Endothelial cell of umbilical vein (primary cell): ENCODE results near the gene SLC8A2. TPM values are rescaled to one million over a fixed set of nuclear protein-coding genes. Genes with fewer than 3 reads are reported as not detected.
A peak's percentile ranks its signal among the peaks of the same experiment; 100 is the strongest.

Source experiments
- BruUV-seq: library from RNA; stranded (reverse); fragments of 400-500 nt; replicated peaks from 2 replicates; lab custom pipeline; 2021; lab: Mats Ljungman, UMichigan
- CTCF ChIA-PET: fragments of 300-600, 350-600 bp; sonication (Branson Sonifier 250); formaldehyde crosslinking; loops from one replicate; lab custom pipeline; 2021; ENCODE audit warnings: antibody characterized with exemption, inconsistent platforms; lab: Charles Lee
- POLR2A ChIA-PET: fragments of 300-600, 350-600 bp; sonication (Branson Sonifier 250); formaldehyde crosslinking; loops from one replicate; lab custom pipeline; 2021; ENCODE audit warnings: antibody characterized with exemption, inconsistent platforms; lab: Charles Lee
- DNase-seq: peaks from one replicate; pipeline ENCODE4 v3.0.0-alpha.2; 2011; ENCODE audit warnings: low read depth, low spot score
- FAIRE-seq: peaks from 2 replicates; lab custom pipeline; 2011; peaks lifted over from hg19 to GRCh38; lab: Jason Lieb, UNC
- H2AFZ ChIP-seq: 2 replicates; pipeline ENCODE4 v1.6.0; 2012; ENCODE audit warnings: low read depth, low read length, control low read depth, inconsistent platforms
- H3K27ac ChIP-seq: 2 replicates; pipeline ENCODE4 v1.5.1; 2011; ENCODE audit warnings: low read depth, mild to moderate bottlenecking, control low read depth, low read length, moderate library complexity; ENCODE audit not compliant: insufficient read depth
- H3K27me3 ChIP-seq, 2 experiments: 2 replicates each; pipeline versions ENCODE4 v1.6.0 to v1.6.1; 2011; ENCODE audit warnings: low read length in 2 of 2, mixed read lengths in 1 of 2; ENCODE audit not compliant: control insufficient read depth in 2 of 2, insufficient read depth in 2 of 2
- H3K36me3 ChIP-seq, 2 experiments: 2 replicates in 1 of 2; 3 replicates in 1 of 2; pipeline ENCODE4 v1.5.1; 2011; ENCODE audit warnings: low read length in 2 of 2, mild to moderate bottlenecking in 1 of 2, moderate library complexity in 1 of 2; ENCODE audit not compliant: control insufficient read depth in 2 of 2, insufficient read depth in 2 of 2; ENCODE audit errors: extremely low read depth in 1 of 2
- H3K4me1 ChIP-seq: 3 replicates; pipeline ENCODE4 v1.5.1; 2011; ENCODE audit warnings: mild to moderate bottlenecking, low read length; ENCODE audit not compliant: control insufficient read depth, insufficient read depth; ENCODE audit errors: extremely low read depth
- H3K4me2 ChIP-seq: 2 replicates; pipeline ENCODE4 v1.6.1; 2011; ENCODE audit warnings: low read length, control low read depth, mixed read lengths; ENCODE audit not compliant: insufficient read depth
- H3K4me3 ChIP-seq, 3 experiments: fragments of 200-600 bp in 1 of 3; sonication (generic), shearing (Covaris generic) in 1 of 3; replicated peaks in 1 of 3; 2 replicates each; pipeline ENCODE4 v1.5.1; 2011 to 2016; ENCODE audit warnings: control low read depth in 3 of 3, low read length in 3 of 3, mild to moderate bottlenecking in 2 of 3, inconsistent platforms in 1 of 3, low read depth in 1 of 3, moderate library complexity in 1 of 3; ENCODE audit not compliant: insufficient read depth in 1 of 3
- H3K79me2 ChIP-seq: 2 replicates; pipeline ENCODE4 v1.6.0; 2012; ENCODE audit warnings: low read length, inconsistent platforms; ENCODE audit not compliant: control insufficient read depth, insufficient read depth
- H3K9ac ChIP-seq: replicated peaks from 2 replicates; pipeline ENCODE3; 2011; ENCODE audit warnings: low read length, control low read depth; ENCODE audit not compliant: insufficient read depth; ENCODE audit errors: extremely low read depth
- H3K9me1 ChIP-seq: replicated peaks from 3 replicates; pipeline ENCODE4 v1.6.0; 2011; ENCODE audit warnings: mild to moderate bottlenecking, low read length; ENCODE audit not compliant: control insufficient read depth, insufficient read depth; ENCODE audit errors: extremely low read depth
- H3K9me3 ChIP-seq: replicated peaks from 2 replicates; pipeline ENCODE4 v1.5.1; 2012; ENCODE audit warnings: low read length, inconsistent platforms; ENCODE audit not compliant: control insufficient read depth, insufficient read depth
- H4K20me1 ChIP-seq: replicated peaks from 2 replicates; pipeline ENCODE3; 2011; ENCODE audit warnings: mild to moderate bottlenecking, low read length; ENCODE audit not compliant: control insufficient read depth, insufficient read depth; ENCODE audit errors: extremely low read depth
- CTCF ChIP-seq, 2 donors: IDR thresholded peaks; 1 replicate in 1 of 2; 2 replicates in 1 of 2; pipeline ENCODE4 v1.5.1; 2011; ENCODE audit warnings: low read length in 2 of 2, mild to moderate bottlenecking in 2 of 2, moderate library complexity in 2 of 2, control low read depth in 1 of 2, inconsistent platforms in 1 of 2, low read depth in 1 of 2; ENCODE audit not compliant: insufficient read depth in 1 of 2; ENCODE audit errors: extremely low read depth in 1 of 2
- FOS ChIP-seq: IDR thresholded peaks from 2 replicates; pipeline ENCODE4 v1.6.1; 2011; ENCODE audit warnings: mild to moderate bottlenecking, low read length, moderate library complexity, borderline replicate concordance; ENCODE audit not compliant: insufficient read depth
- GATA2 ChIP-seq: IDR thresholded peaks from 2 replicates; pipeline ENCODE4 v1.7.0; 2011; ENCODE audit warnings: low read depth, mild to moderate bottlenecking, moderate library complexity, mixed read lengths, low read length; ENCODE audit not compliant: insufficient read length, insufficient read depth
- JUN ChIP-seq: IDR thresholded peaks from 2 replicates; pipeline ENCODE4 v1.6.1; 2011; ENCODE audit warnings: borderline replicate concordance, low read depth; ENCODE audit not compliant: insufficient read length, insufficient read depth
- MAX ChIP-seq: IDR thresholded peaks from 2 replicates; pipeline ENCODE4 v1.6.1; 2011; ENCODE audit not compliant: insufficient read depth, insufficient read length
- MYC ChIP-seq: IDR thresholded peaks from one replicate; pipeline ENCODE4 v1.6.1; 2011; ENCODE audit warnings: mild to moderate bottlenecking, low read depth, low read length
- POLR2A ChIP-seq: IDR thresholded peaks from 2 replicates; pipeline ENCODE4 v1.6.1; 2012; ENCODE audit warnings: low read depth, mild to moderate bottlenecking, control low read depth, low read length
- POLR2AphosphoS5 ChIP-seq: IDR thresholded peaks from 2 replicates; pipeline ENCODE4 v1.6.1; 2012; ENCODE audit warnings: low read depth, mild to moderate bottlenecking, control low read depth, low read length, moderate library complexity; ENCODE audit not compliant: insufficient read depth
- dilution Hi-C: fragments of 300-500 bp; cut with MboI; formaldehyde crosslinking; loops from one replicate; pipeline ENCODE4 v1.15.0; 2019; ENCODE audit warnings: low sequenced_read_pairs; ENCODE audit not compliant: extremely low pct_ligation_motif_present
- intact Hi-C: fragments of 100-400 bp; cut with micrococcal nuclease; formaldehyde crosslinking; loops from one replicate; pipeline ENCODE4 v1.10.0; 2022
- polyA plus RNA-seq, 4 experiments: library from polyadenylated mRNA; depleted of rRNA in 3 of 4; stranded (reverse) in 3 of 4; unstranded in 1 of 4; fragments of >200 nt; gene quantifications; 2 replicates each; pipeline versions ENCODE4 v1.2.1 to v1.2.3, GENCODE V29; 2011 to 2012; ENCODE audit warnings: missing spikeins in 1 of 4
- total RNA-seq: library from RNA; stranded (reverse); gene quantifications from 2 replicates; pipeline ENCODE4 v1.2.3, GENCODE V29; 2021

The SLC8A2 gene
- total and polyA plus RNA-seq, 2 donors (not counting 3 experiments of a cell fraction or from before 2014, with no cell fraction given) = not detected

DNA sequence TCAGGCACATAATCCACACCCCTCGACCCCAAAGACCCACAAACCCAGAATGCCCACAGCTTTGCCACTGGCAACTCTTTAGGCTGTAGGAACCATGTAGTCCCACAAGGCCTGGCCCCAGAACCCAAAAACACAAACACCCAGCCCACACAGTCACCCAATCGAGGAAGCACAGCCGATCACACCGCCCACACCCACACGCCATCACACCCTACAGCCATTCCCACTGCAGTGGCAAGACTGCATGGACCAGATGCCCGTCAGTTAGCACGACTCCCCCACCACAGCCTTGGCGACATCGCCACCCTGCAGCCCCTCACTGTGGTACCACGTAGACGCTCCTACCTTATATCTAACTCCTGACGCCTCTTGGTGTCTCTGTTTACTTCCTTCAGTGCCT is 28.4 kb downstream of the SLC8A2 start:
- no TSS peak for BruUV-seq
- Histone ChIP-seq H3K9me3 (no peaks in the 10 kb centered on the region), H3K79me2 (no peaks in the 10 kb centered on the region), H3K4me1 (no peaks in the 10 kb centered on the region), H3K27me3 (peaks cover 15 to 23% of the 10 kb centered on the region in 2 experiments), H3K9me1 (no peaks in the 10 kb centered on the region), H3K27ac (no peak overlapping the region), H3K9ac (no peak overlapping the region), H3K4me2 (no peak overlapping the region), H3K4me3 (no peak overlapping the region), H2AFZ (no peak overlapping the region), H3K36me3 (no peaks in the 10 kb centered on the region), H4K20me1 (no peaks in the 10 kb centered on the region)
- dilution Hi-C loops = no loop called here
- FAIRE-seq = no peak
- ChIA-PET POLR2A (no interaction called here), CTCF (interaction anchor here (0.7 to 1.1 kb wide), 2 partner anchors 9 to 72 kb away, joined by 3 to 4 read pairs; partner anchors contain the start of gene NAPA)
- intact Hi-C loops = no loop called here
- TF ChIP-seq MAX (no peak), MYC (no peak), GATA2 (no peak)
- no peak for DNase-seq

- peak; percentile 38 for FAIRE-seq
- Histone ChIP-seq H3K9me3 (no peaks in the 10 kb centered on the region), H3K4me1 (no peaks in the 10 kb centered on the region), H3K4me3 (no peak overlapping the region), H3K79me2 (no peaks in the 10 kb centered on the region), H4K20me1 (no peaks in the 10 kb centered on the region), H3K27ac (no peak overlapping the region), H3K9me1 (no peaks in the 10 kb centered on the region), H3K4me2 (no peak overlapping the region), H3K27me3 (peaks cover 3 to 5% of the 10 kb centered on the region in 2 experiments), H3K9ac (no peak overlapping the region), H3K36me3 (no peaks in the 10 kb centered on the region), H2AFZ (no peak overlapping the region)
- no peak for DNase-seq
- no peak for TF ChIP-seq GATA2
- TF ChIP-seq POLR2A = no peak
- TF ChIP-seq JUN = no peak
- no peak for TF ChIP-seq FOS
- no peak for TF ChIP-seq MAX
- TF ChIP-seq CTCF (IDR thresholded peaks at IDR 0.05; ENCODE audit: extremely low read depth in 1 of 2, insufficient read depth in 1 of 2, low read depth in 1 of 2, low read length in 2 of 2) = no peak
- TF ChIP-seq POLR2AphosphoS5 = no peak
- no peak for TF ChIP-seq MYC
- no TSS peak for BruUV-seq
- POLR2A ChIA-PET = no interaction called here
- dilution Hi-C loops = no loop called here
- intact Hi-C loops = loop anchor here (5.0 kb wide), 1 partner anchor 173 kb away; no protein-coding TSS in a partner anchor
- CTCF ChIA-PET = interaction anchor here (0.6 to 10.7 kb wide), 9 partner anchors 9 to 304 kb away, joined by 3 to 454 read pairs (median 4); partner anchors contain the start of genes EHD2 and NAPA
Measured at GRCh38 chr19:47438793-47439220, 32.9 kb downstream of the SLC8A2 start.
